Stimulated activated effector memory CD8-positive, alpha-beta T cell treated with anti-CD3 and anti-CD28 coated beads, Interleukin-12 subunit alpha, Interleukin-12 subunit beta, amount 100 ng/mL, for 72 hours (primary cell): ENCODE results near the gene ABHD17C.
A peak's percentile ranks its signal among the peaks of the same experiment; 100 is the strongest.

Experiments
- ATAC-seq: fragments of 150-1000 bp; cut with Tn5 transposase; 2 replicates; pipeline ENCODE4 v1.10.0; 2021
- DNase-seq, 2 donors: peaks; one replicate each; pipeline ENCODE4 v3.0.0; 2021 to 2022; ENCODE audit warnings: low spot score in 2 of 2
- H3K27ac Mint-ChIP-seq: one replicate; pipeline ENCODE4 v1.8.0; 2022; ENCODE audit warnings: mild to moderate bottlenecking, mixed read lengths
- H3K36me3 Mint-ChIP-seq: one replicate; pipeline ENCODE4 v1.8.0; 2022; ENCODE audit warnings: mild to moderate bottlenecking, mixed read lengths
- H3K4me1 Mint-ChIP-seq: one replicate; pipeline ENCODE4 v1.8.0; 2022; ENCODE audit warnings: mixed read lengths
- H3K4me3 Mint-ChIP-seq: one replicate; pipeline ENCODE4 v1.8.0; 2022; ENCODE audit warnings: mild to moderate bottlenecking, mixed read lengths
- H3K9me3 Mint-ChIP-seq: one replicate; pipeline ENCODE4 v1.8.0; 2022; ENCODE audit warnings: mixed read lengths

The ABHD17C gene

GRCh38 chr15:80701676-80702311, 6.7 kb downstream of the ABHD17C start:
- Mint-ChIP-seq H3K27ac (no peak overlapping the region), H3K4me3 (no peak overlapping the region), H3K36me3 (no peaks in the 10 kb centered on the region), H3K9me3 (no peaks in the 10 kb centered on the region), H3K4me1 (peaks cover 38% of the 10 kb centered on the region)
- ATAC-seq (no peak), DNase-seq (no peak)

- Mint-ChIP-seq H3K27ac (no peak overlapping the region), H3K9me3 (no peaks in the 10 kb centered on the region), H3K4me3 (no peak overlapping the region), H3K36me3 (no peaks in the 10 kb centered on the region), H3K4me1 (peaks cover 31% of the 10 kb centered on the region)
- DNase-seq (no peak), ATAC-seq (no peak)
Observed at GRCh38 chr15:80703081-80703480, 8.0 kb downstream of the ABHD17C start.

DNA sequence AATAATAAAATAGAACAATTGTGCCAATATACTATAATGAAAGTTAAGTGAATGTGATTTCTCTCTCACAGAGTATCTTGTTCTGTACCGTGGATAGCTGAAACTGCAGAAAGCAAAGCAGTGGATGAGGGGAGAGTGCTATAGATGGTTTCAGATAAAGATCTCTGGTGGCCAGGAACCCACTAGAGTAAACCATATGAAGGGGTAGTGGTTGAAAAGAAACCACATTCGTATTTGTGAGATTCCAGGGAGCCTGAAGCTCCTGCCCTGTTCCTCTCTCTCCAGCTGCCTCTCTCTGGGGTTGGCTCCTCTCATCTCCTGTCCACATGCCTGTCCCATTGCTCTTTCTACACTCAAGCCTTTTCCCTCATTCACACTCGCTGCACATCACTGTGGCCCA, 8.9 kb downstream of the ABHD17C start:
- H3K27ac Mint-ChIP-seq = no peak overlapping the region

DNA sequence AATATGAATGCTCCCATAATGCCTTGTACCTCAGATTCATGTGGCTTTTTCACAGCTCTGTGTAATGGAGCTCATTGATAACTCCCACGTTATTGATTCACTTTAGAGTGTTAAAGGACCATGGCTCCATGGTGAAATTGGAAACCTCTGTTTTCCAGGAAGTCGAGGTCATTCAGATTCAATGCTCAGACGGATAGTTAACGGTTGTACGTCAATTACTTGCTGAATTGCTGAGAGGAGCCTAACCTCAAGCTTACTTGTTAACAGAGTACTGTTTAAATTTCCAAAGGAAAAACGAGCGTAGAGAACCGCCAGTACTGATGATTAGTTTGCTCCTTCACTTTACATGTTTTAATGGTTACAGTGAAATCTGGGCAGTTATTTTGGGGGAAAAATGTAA, 11.1 kb downstream of the ABHD17C start:
- Mint-ChIP-seq H3K4me3 (no peak overlapping the region), H3K27ac (no peak overlapping the region), H3K36me3 (peaks cover 2% of the 10 kb centered on the region), H3K4me1 (peaks cover 34% of the 10 kb centered on the region), H3K9me3 (no peaks in the 10 kb centered on the region)
- no peak for DNase-seq
- ATAC-seq = no peak

More for the DNA sequence above, 8.9 kb downstream of the ABHD17C start:
- Mint-ChIP-seq H3K9me3 (no peaks in the 10 kb centered on the region), H3K4me1 (peaks cover 25% of the 10 kb centered on the region), H3K4me3 (no peak overlapping the region), H3K36me3 (no peaks in the 10 kb centered on the region)
- DNase-seq (no peak), ATAC-seq (no peak)

DNA sequence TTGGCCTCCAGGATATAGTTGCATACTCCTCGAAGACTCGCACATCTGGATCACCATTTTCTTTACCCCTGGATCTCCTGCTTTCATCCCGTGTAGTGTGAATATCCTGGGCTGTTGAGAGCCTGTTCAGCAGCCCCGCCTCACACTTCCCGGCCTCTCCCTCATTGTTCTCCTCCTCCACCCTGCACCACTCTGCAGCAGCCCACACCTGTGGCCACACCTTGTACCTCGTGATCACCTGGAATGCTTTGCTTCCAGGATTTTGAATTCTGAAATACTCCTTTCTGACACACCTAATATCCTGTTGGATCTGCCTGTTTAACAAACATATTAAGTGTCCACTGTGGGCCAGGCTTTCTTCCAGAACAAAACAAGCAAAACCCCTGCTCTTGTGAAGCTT, 14.4 kb downstream of the ABHD17C start:
- no peak for ATAC-seq
- Mint-ChIP-seq H3K4me1 (peaks cover 35% of the 10 kb centered on the region), H3K9me3 (no peaks in the 10 kb centered on the region), H3K4me3 (no peak overlapping the region), H3K27ac (no peak overlapping the region), H3K36me3 (peaks cover 5% of the 10 kb centered on the region)
- no peak for DNase-seq

DNA sequence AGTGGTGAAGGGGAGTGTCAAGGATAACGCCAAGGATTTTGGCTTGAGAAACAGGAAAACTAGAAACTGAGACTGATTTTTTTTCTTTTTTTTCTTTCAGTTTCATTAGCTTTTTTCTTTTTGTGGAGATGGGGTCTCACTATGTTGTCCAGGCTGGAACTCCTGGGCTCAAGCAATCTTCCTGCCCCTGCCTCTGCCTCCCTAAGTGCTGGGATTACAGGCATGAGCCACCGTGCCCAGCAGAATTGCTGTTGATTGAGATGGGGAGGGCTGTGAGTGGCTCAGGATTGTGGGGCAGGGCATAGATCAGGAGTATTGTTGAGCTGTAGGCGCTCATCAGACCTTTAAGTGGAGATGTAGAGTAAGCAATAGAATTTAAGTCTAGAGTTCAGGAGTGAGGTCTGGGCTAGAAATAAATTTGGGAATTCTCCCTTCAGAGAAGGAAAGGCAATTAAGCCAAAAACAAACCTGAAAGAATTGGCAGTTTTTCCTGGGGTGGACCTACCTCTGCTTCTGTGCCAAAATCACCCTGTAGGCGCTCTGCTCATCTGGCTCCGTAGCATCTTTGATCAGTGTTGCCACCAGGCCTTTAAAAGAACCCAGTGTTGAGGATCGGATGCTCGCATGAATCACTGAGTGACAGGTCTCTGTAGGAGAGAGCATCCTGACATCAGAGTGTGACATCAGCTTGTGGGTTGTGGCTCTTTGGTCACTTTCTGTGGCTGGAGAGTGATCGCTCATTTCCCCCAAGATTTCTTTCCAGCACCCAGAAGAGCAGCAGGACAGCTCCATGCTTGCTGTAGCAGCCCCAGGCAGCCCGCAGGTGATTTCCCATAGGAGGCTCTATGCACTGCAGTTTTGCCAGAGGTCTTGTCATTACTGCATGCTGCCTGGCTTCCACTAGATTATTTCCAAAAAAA, 15.8 kb downstream of the ABHD17C start:
- Mint-ChIP-seq H3K4me3 (no peak overlapping the region), H3K4me1 (peaks cover 29% of the 10 kb centered on the region), H3K27ac (no peak overlapping the region), H3K36me3 (peaks cover 5% of the 10 kb centered on the region), H3K9me3 (no peaks in the 10 kb centered on the region)
- DNase-seq (peak; percentile 35 to 76), ATAC-seq (peak; percentile 100)

DNA sequence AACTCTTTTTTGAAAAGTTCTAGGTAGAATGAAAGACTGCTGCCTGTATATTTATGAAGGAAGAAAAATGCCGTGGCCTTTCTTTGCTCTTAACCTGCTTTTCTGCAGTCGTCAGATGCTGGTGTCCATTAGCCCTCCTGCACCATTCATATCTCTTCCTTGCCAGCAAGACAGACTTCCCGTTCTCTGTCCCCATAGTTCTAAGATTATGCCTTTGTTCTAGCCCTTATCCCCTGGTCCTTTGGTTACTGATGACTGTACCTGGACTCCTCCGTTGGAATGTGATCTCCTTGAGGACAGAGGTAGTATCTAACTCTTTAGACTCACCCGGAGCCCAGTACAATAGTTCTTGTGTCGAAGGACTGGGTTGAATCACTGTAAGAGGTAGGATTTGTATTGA, 16.8 kb downstream of the ABHD17C start:
- DNase-seq (no peak), ATAC-seq (no peak)
- no peaks in the 10 kb centered on the region for H3K9me3 Mint-ChIP-seq
- peaks cover 29% of the 10 kb centered on the region for H3K4me1 Mint-ChIP-seq
- no peak overlapping the region for H3K4me3 Mint-ChIP-seq
- H3K36me3 Mint-ChIP-seq = peaks cover 5% of the 10 kb centered on the region
- H3K27ac Mint-ChIP-seq = no peak overlapping the region

DNA sequence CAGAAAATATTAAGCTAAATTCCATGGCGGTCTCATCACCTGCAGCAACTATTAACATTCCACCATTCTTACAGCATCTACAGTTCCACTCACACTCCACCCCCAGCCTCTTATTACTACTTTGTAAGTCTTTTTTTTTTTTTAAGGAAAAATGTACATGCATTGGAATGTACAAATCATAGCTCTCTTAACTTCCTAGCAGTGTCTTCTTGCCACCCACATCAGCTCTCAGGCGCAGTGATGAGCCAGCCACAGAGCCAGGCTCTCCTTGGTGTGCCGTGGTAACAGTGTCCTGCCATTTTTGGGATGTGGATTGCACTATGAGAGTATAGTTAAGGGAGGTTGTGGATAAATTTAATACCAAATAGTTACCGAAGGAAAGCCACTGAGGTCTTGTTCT, 17.8 kb downstream of the ABHD17C start:
- peaks cover 5% of the 10 kb centered on the region for H3K36me3 Mint-ChIP-seq
- no peaks in the 10 kb centered on the region for H3K9me3 Mint-ChIP-seq
- no peak overlapping the region for H3K27ac Mint-ChIP-seq
- DNase-seq (no peak), ATAC-seq (no peak)
- H3K4me3 Mint-ChIP-seq = no peak overlapping the region
- peaks cover 29% of the 10 kb centered on the region for H3K4me1 Mint-ChIP-seq

GRCh38 chr15:80721476-80721875, 26.4 kb downstream of the ABHD17C start:
- H3K4me3 Mint-ChIP-seq = no peak overlapping the region

GRCh38 chr15:80722811-80723210, 27.7 kb downstream of the ABHD17C start:
- Mint-ChIP-seq H3K4me1 (no peaks in the 10 kb centered on the region), H3K27ac (no peak overlapping the region), H3K36me3 (no peaks in the 10 kb centered on the region), H3K4me3 (no peak overlapping the region), H3K9me3 (no peaks in the 10 kb centered on the region)
- ATAC-seq (no peak), DNase-seq (no peak)

More at GRCh38 chr15:80721476-80721875, 26.4 kb downstream of the ABHD17C start:
- Mint-ChIP-seq H3K4me1 (no peaks in the 10 kb centered on the region), H3K27ac (no peak overlapping the region), H3K9me3 (no peaks in the 10 kb centered on the region), H3K36me3 (no peaks in the 10 kb centered on the region)
- no peak for ATAC-seq
- DNase-seq = no peak

DNA sequence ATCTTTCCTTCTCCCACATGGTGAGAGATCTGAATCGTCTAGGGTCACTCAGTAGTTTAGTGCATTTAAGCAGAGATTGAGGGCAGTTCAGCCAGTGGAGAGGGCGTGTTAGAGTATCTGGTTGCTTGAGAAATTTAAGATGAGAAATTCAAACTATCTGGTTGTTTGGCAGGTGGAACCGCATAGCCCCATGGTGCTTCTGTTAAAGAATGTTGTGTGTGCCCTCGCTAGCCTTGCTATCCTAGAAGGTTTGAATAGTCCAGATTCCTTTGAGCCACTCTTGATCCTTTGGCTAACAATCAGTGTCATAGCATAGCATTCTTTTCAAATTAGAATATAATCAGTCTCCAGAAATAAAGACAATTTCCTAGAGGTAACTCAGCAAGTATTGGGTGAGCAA, 32.1 kb downstream of the ABHD17C start:
- no peak overlapping the region for H3K27ac Mint-ChIP-seq
- DNase-seq (no peak), ATAC-seq (no peak)
- H3K4me1 Mint-ChIP-seq = peaks cover under 1% of the 10 kb centered on the region
- H3K9me3 Mint-ChIP-seq = no peaks in the 10 kb centered on the region
- no peaks in the 10 kb centered on the region for H3K36me3 Mint-ChIP-seq
- no peak overlapping the region for H3K4me3 Mint-ChIP-seq

DNA sequence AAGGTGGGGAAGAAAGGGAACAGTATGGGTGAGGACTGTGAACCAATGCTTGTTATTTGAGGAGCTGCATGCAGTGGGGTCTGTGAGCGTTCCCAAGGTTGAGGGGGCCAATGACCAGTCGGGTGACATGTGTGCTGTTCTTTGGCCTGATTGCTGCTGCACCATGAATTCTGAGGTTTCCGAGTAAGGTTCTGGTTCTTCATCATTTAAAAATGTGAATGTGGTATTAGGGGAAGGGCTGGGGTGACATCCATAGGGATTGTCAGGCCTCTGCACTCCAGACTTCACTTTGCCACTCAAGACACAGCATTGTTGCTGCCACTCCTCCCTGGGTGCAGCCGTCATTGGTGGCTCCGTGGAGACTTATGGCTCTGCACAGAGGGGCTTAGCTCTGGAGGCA, 32.5 kb downstream of the ABHD17C start:
- no peak overlapping the region for H3K27ac Mint-ChIP-seq
- no peak for ATAC-seq

DNA sequence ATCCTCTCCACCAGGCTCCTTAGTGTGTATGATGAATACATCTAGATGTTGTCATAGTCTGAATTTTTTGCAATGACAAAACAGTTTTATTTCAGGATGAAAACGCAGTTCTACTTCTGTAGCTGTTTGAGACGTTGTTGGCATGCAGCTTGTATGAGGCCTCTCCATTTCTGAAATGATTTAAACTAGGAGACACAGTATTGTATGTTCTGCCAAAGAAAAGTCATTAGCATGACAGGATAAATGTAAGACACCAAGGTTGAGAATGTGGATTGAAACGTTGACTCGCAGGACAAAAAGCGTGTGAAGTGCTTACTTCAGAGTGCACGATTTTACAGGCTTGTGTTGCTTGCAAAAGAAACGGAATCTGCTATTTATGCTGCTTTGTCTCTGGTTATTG, 35.3 kb downstream of the ABHD17C start:
- peaks cover 6% of the 10 kb centered on the region for H3K4me1 Mint-ChIP-seq
- no peak overlapping the region for H3K27ac Mint-ChIP-seq
- no peak overlapping the region for H3K4me3 Mint-ChIP-seq
- no peak for ATAC-seq
- H3K9me3 Mint-ChIP-seq = no peaks in the 10 kb centered on the region
- no peak for DNase-seq
- no peaks in the 10 kb centered on the region for H3K36me3 Mint-ChIP-seq

More for the DNA sequence above, 32.5 kb downstream of the ABHD17C start:
- H3K9me3 Mint-ChIP-seq = no peaks in the 10 kb centered on the region
- no peak for DNase-seq
- no peak overlapping the region for H3K4me3 Mint-ChIP-seq
- no peaks in the 10 kb centered on the region for H3K36me3 Mint-ChIP-seq
- H3K4me1 Mint-ChIP-seq = peaks cover 5% of the 10 kb centered on the region

DNA sequence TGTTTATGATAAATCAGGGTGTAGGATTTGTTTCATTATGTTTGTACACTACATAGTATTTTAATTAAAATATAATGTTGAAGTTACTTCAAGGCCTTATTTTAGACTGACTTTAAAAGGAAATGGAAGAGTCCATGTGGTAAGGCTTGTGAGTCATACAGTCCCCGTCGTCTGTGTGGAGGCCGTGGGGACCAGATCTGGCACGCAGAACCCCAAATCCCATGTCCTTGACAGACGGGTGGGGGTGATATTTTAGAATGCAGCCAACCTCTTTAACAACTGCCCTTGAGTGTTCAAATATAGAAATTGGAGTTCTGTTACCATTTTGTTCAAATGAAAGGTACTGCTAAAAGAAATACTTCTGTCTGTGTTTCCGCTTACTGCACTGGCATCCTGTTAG, 35.8 kb downstream of the ABHD17C start:
- no peak overlapping the region for H3K4me3 Mint-ChIP-seq
- no peak overlapping the region for H3K27ac Mint-ChIP-seq
- ATAC-seq (no peak), DNase-seq (no peak)
- H3K9me3 Mint-ChIP-seq = no peaks in the 10 kb centered on the region
- peaks cover 6% of the 10 kb centered on the region for H3K4me1 Mint-ChIP-seq
- H3K36me3 Mint-ChIP-seq = no peaks in the 10 kb centered on the region

DNA sequence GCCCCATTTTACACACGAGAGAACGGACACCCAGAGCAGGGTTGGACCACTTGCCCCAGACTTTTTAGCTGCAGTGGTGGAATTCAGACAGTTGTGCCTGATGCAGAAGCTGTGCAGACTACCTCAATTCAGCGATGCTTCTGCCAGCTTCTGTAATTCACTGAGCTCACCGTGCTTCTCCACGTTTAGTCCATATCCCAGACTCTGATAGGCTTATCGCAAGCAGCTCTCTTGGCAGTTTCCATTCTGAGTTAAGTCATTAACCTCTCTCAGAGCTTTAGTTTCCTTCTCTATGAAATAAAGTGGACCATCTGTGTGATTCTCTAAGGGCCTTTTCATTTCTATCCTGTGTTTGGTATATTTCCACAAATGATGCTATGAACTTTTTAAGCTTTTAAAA, 37.1 kb downstream of the ABHD17C start:
- Mint-ChIP-seq H3K36me3 (no peaks in the 10 kb centered on the region), H3K4me1 (peaks cover 6% of the 10 kb centered on the region), H3K4me3 (no peak overlapping the region), H3K27ac (no peak overlapping the region), H3K9me3 (no peaks in the 10 kb centered on the region)
- ATAC-seq (no peak), DNase-seq (no peak)

DNA sequence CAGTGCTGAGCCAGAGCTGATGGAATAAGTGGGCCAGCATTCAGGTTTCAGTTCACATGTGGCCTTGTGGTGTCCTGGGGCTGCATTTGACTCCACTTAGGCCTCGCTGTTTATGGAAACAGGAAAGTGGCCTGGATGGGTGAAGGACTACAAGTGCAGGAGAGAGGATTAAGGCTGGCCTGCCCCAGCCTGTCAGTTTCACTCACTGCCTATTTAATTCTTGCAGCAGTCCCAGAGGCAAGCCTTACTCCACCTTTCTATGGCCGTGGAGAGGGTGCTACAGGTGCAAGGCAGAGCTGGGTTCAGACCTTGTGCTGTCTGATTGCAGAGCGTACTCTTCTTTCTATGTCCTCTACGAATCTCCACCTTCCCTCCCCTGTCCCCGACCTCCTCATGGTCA, 37.7 kb downstream of the ABHD17C start:
- Mint-ChIP-seq H3K4me1 (peaks cover 6% of the 10 kb centered on the region), H3K36me3 (no peaks in the 10 kb centered on the region), H3K4me3 (no peak overlapping the region), H3K27ac (no peak overlapping the region), H3K9me3 (no peaks in the 10 kb centered on the region)
- ATAC-seq = no peak
- DNase-seq = no peak
